Measurements from ENCODE around the gene PHF21A.

PHF21A gene

DNA sequence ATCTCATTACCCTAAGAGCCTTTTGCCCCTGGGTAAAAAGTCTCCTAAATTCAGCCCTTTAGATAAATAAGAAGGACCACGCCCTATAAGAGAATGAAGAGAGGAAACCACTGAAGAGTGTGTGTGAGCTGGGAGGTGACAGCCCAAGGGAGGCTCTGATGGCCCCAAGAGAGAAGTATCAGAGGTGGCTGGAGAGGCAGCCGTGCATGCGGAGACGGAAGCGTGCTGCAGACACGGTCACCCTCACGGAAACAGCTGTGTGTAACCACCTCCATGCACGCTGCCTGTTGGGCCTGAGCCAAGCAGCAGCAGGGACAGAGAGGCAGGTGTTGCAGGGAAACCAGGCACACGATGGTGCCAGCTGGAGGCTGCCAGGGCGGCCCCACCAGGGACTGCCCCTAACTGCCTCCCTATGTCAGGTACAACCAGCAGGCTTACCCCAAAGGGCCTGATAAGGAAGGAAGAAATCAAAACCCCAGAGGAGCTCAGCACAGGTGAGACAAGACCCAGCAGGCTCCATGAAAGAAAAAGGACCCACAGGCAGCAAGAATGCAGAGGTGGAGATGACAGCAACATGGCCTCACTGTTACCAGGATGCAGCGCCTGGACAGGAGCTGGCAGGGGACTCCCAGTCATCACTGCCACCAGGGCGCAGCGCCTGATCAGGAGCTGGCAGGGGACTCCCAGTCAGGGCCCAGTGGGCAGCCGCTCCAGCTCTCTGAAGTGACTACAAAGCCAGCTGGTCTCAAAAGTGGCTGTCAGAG, 191.0 kb downstream of the PHF21A start:
- H3K27me3 ChIP-seq (ENCODE audit: control insufficient read depth, insufficient read depth, low read length): no peaks in the 10 kb centered on the region
- H3K9ac ChIP-seq: no peak overlapping the region
- TF ChIP-seq CTCF (IDR thresholded peaks at IDR 0.05): no peak
- H3K9me3 ChIP-seq (ENCODE audit: control insufficient read depth, low read length): no peaks in the 10 kb centered on the region
- H3K4me3 ChIP-seq (ENCODE audit: low read depth, low read length): no peak overlapping the region
- H3K4me1 ChIP-seq: peaks cover 6% of the 10 kb centered on the region
- H3K4me2 ChIP-seq (ENCODE audit: low read length): no peak overlapping the region
- no peak overlapping the region for H2AFZ ChIP-seq
- no peaks in the 10 kb centered on the region for H3K79me2 ChIP-seq
- H3K36me3 ChIP-seq (ENCODE audit: control insufficient read depth, insufficient read depth, low read length): no peaks in the 10 kb centered on the region
- no peak overlapping the region for H3K27ac ChIP-seq

DNA sequence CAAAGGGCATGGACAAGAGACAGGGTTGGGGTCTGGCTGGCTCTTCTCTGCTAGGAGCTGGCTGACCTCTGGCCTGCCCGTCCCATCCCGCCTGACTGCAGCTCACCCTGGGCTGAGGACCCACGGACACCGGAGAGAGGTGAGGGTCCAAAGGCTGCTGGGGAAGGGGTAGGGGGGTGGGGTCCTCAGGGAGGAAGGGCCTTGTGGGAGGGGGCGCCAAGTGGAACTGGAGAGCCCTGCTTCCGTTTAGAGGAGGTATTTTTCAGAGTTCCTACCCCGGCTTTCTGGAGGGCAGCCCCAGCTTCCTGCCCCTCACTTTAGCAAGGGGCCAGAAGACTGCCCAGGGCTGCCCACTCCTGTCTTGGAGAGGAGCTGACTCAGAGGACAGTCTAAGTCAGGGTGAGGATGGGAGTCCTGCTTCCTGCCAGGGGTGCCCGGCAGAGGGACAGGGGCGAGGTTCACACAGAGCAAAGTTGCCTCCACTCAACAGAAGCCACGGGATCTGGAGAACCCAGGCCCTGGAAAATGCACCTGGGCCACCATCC, 191.7 kb downstream of the PHF21A start:
- no peaks in the 10 kb centered on the region for H3K27me3 ChIP-seq (ENCODE audit: control insufficient read depth, insufficient read depth, low read length)
- no peak for TF ChIP-seq CTCF (IDR thresholded peaks at IDR 0.05)
- H3K9ac ChIP-seq: no peak overlapping the region
- no peaks in the 10 kb centered on the region for H3K36me3 ChIP-seq (ENCODE audit: control insufficient read depth, insufficient read depth, low read length)
- H3K4me1 ChIP-seq: peaks cover under 1% of the 10 kb centered on the region
- H3K4me2 ChIP-seq (ENCODE audit: low read length): no peak overlapping the region
- H3K4me3 ChIP-seq (ENCODE audit: low read depth, low read length): no peak overlapping the region
- no peaks in the 10 kb centered on the region for H3K9me3 ChIP-seq (ENCODE audit: control insufficient read depth, low read length)
- no peak overlapping the region for H3K27ac ChIP-seq
- no peaks in the 10 kb centered on the region for H3K79me2 ChIP-seq
- no peak overlapping the region for H2AFZ ChIP-seq

DNA sequence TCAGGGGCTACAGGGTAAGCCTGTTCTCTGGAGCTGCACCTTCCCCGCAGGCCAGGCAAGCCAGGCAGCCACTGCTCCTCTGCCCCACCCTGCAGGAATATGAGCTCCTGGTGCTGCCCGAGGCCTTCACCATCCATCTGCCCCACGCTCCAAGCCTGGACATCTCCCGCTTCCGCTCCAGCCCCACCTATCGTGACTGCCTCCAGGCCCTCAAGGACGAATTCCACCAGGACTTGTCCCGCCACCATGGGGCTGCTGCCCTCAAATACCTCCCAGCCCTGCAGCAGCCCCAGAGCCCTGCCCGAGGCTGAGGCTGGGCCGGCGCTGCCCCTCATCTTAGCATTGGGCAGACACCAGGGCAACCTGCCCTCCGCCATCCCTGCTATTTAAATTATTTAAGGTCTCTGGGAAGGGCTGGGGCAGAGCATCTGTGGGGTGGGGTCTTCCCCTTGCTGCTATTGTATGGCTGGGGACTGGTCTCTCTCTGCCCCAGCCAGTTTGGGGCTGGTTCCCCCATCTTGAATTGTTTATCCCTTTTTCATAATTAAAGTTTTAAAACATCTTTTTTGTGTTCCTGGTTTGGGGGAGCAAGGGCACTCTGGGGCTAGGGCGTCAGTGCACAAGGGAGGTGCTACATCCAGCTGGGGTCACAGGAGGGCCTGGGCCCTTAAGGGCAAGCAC, 192.6 kb downstream of the PHF21A start:
- no peak for TF ChIP-seq CTCF (IDR thresholded peaks at IDR 0.05)
- no peaks in the 10 kb centered on the region for H3K27me3 ChIP-seq (ENCODE audit: control insufficient read depth, insufficient read depth, low read length)
- H3K27ac ChIP-seq: no peak overlapping the region
- H3K4me3 ChIP-seq (ENCODE audit: low read depth, low read length): no peak overlapping the region
- no peak overlapping the region for H3K9ac ChIP-seq
- no peaks in the 10 kb centered on the region for H3K9me3 ChIP-seq (ENCODE audit: control insufficient read depth, low read length)
- H3K79me2 ChIP-seq: no peaks in the 10 kb centered on the region
- H3K4me2 ChIP-seq (ENCODE audit: low read length): no peak overlapping the region
- H2AFZ ChIP-seq: no peak overlapping the region
- H3K36me3 ChIP-seq (ENCODE audit: control insufficient read depth, insufficient read depth, low read length): no peaks in the 10 kb centered on the region
- no peaks in the 10 kb centered on the region for H3K4me1 ChIP-seq

GRCh38 chr11:45927684-45928413, 193.4 kb downstream of the PHF21A start:
- H2AFZ ChIP-seq: no peak overlapping the region
- no peaks in the 10 kb centered on the region for H3K27me3 ChIP-seq (ENCODE audit: control insufficient read depth, insufficient read depth, low read length)
- H3K9ac ChIP-seq: no peak overlapping the region
- no peak for TF ChIP-seq CTCF (IDR thresholded peaks at IDR 0.05)
- no peak overlapping the region for H3K4me3 ChIP-seq (ENCODE audit: low read depth, low read length)
- no peaks in the 10 kb centered on the region for H3K9me3 ChIP-seq (ENCODE audit: control insufficient read depth, low read length)
- no peaks in the 10 kb centered on the region for H3K36me3 ChIP-seq (ENCODE audit: control insufficient read depth, insufficient read depth, low read length)
- no peaks in the 10 kb centered on the region for H3K79me2 ChIP-seq
- H3K27ac ChIP-seq: no peak overlapping the region
- no peaks in the 10 kb centered on the region for H3K4me1 ChIP-seq
- H3K4me2 ChIP-seq (ENCODE audit: low read length): no peak overlapping the region
